Stimulated activated CD8-positive, alpha-beta memory T cell treated with anti-CD3 and anti-CD28 coated beads, Interleukin-7, amount 100 ng/mL, for 4 hours (primary cell): ENCODE data around the gene SLC2A4RG.

Source experiments
- DNase-seq, 2 donors: peaks; one replicate each; pipeline ENCODE4 v3.0.0-alpha.2; 2020; ENCODE audit warnings: low read depth in 2 of 2

Gene SLC2A4RG

GRCh38 chr20:63699466-63700198 lies 39.9 kb upstream of the SLC2A4RG start:
- DNase-seq: no peak

GRCh38 chr20:63700199-63701050 lies 39.2 kb upstream of the SLC2A4RG start:
- DNase-seq: no peak

- no peak for DNase-seq
Measured at GRCh38 chr20:63701051-63701328, 38.6 kb upstream of the SLC2A4RG start.

GRCh38 chr20:63701329-63702035 lies 38.1 kb upstream of the SLC2A4RG start:
- DNase-seq: no peak

- DNase-seq: no peak
Measured at GRCh38 chr20:63702036-63702665, 37.4 kb upstream of the SLC2A4RG start.

- no peak for DNase-seq
Measured at GRCh38 chr20:63702751-63703470, 36.7 kb upstream of the SLC2A4RG start.

GRCh38 chr20:63703471-63703975 lies 36.1 kb upstream of the SLC2A4RG start:
- DNase-seq: no peak

- DNase-seq: no peak
Measured at GRCh38 chr20:63703976-63704748, 35.4 kb upstream of the SLC2A4RG start.

- no peak for DNase-seq
Measured at GRCh38 chr20:63704749-63705117, 34.8 kb upstream of the SLC2A4RG start.

- no peak for DNase-seq
Measured at GRCh38 chr20:63705232-63706026, 34.1 kb upstream of the SLC2A4RG start.

- DNase-seq: no peak
Measured at GRCh38 chr20:63706027-63706695, 33.4 kb upstream of the SLC2A4RG start.

GRCh38 chr20:63706852-63707557 lies 32.6 kb upstream of the SLC2A4RG start:
- DNase-seq: peak; percentile 43 to 60

- peak; percentile 65 to 86 for DNase-seq
Measured at GRCh38 chr20:63707558-63708300, 31.8 kb upstream of the SLC2A4RG start, which contains the start of the genes ARFRP1 and ZGPAT. TSS of gene ARFRP1 (minus strand) at chr20:63707976. CDS start at chr20:63707091, 885 bp downstream. TSS of gene ZGPAT (plus strand) at chr20:63708039. CDS start at chr20:63708581, 542 bp downstream.

GRCh38 chr20:63708301-63709148 lies 31.1 kb upstream of the SLC2A4RG start:
- no peak for DNase-seq

GRCh38 chr20:63709149-63709527 lies 30.4 kb upstream of the SLC2A4RG start:
- DNase-seq: no peak

GRCh38 chr20:63711085-63711645 lies 28.4 kb upstream of the SLC2A4RG start:
- DNase-seq: no peak
